Fibroblast of skin of scalp (primary cell): ENCODE results near the gene PFKFB4.
"Not testable (repeated sequence)": the region's sequence is repeated elsewhere in the genome, so short reads cannot be mapped to it uniquely, and the experiment has no call there.

Experiments used
- DNase-seq: peaks from one replicate; pipeline ENCODE4 v3.0.0-alpha.2; 2013

PFKFB4 gene

DNA sequence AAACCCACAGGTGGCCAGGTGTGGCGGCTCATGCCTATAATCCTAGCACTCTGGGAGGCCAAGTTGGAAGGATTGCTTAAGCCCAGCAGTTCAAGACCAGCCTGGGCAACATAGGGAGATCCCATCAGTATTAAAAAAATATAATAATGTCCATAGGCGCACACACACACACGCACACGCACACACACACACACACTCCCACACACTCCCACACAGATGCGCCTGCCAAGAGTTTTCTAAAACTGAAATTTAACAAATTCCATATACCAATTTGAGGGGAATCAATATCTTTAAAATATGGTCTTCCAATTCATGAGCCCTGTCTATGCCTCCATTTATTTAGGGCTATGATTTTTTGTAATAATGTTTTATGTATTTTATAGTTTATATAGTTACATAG, 69.7 kb downstream of the PFKFB4 start:
- no peak for DNase-seq

DNA sequence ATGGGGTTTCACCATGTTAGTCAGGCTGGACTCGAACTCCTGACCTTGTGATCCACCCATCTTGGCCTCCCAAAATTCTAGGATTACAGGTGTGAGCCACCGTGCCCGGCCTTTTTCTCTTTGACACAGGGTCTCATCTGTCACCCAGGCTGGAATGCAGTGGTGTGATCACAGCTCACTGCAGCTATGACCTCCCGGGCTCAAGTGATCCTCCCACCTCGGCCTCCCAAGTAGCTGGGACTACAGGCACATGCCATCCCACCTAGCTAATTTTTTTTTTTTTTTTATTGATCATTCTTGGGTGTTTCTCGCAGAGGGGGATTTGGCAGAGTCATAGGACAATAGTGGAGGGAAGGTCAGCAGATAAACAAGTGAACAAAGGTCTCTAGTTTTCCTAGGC, 73.8 kb downstream of the PFKFB4 start:
- DNase-seq, result not testable (repeated sequence)

DNA sequence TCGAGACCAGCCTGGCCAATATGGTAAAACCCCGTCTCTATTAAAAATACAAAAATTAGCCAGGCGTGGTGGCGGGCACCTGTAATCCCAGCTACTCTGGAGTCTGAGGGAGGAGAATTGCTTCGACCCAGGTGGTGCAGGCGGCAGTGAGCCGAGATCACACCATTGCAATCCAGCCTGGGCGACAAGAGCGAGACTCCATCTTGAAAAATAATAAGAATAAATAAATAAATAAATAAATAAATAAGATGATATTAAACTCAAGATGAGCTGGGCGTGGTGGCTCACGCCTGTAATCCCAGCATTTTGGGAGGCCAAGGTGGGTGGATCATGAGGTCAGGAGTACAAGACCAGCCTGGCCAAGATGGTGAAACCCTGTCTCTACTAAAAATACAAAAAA, 75.7 kb downstream of the PFKFB4 start:
- DNase-seq, result not testable (repeated sequence)

DNA sequence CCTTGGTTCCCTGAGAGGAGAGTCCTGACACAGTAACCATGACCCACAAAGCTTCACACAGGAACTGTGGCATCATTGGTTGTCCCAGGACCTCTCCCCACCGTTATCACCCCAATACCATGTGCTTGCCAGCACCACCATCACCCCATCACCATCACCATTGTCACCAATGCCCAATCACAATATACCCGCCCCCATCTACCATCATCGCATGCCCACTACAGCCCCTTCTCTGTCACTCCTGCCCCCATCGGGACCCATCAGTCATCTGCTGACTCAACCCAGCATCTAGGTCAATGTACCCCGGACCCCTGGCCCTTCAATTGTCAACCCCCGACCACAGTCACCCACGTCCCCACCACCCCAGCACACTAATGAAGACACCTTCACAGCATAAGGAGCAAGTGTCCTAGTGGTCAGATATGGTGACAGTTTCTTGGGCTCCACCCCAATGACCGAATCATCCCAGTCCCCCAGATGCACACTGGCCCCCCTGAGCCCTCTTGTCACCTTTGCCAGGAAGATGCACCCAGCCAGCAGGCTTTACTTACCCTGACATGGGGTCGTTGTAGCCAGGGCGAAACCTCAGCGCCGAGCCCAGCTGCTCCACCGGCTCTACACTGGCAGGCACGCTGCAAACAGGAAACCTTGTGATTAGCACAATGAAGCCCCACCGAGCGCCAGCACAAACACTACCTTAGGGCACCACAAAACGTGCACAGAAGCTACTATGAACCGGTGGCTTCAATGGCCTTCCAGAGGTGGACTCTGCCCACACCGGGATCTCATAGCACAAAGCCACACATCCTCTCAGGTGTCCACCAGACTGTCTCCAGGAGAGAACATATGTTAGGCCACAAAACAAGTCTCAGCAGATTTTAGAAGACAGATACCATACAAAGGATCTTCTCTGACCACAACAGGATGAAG, 77.7 kb downstream of the PFKFB4 start:
- DNase-seq, result no peak

DNA sequence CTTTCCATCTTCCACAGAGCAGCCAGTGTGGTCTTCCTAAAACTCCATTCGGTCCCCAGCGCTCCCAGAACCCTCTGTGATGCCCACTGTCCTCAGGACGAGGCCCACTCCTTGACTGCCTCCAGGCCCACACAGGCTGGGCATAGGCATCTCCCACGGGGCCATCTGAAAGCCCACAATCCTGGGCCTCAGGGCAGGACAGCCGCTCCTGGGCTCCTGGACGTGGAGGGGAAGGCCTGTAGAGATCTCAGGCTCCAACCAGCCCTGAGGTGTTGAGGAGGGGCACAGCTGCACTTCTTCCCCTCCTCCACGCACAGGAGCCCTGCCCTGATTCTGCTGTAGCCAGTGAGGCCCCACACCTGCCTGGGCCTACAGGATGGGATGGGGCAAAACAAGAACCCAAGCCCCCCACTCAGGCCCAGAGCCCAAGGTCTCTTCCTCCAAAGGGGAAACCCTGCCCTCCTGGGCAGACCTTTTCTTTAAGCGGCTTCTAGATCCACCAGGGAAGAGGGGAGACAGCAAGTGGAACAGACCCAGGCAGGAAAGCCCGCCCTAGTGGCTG, 78.6 kb downstream of the PFKFB4 start:
- DNase-seq, result no peak

DNA sequence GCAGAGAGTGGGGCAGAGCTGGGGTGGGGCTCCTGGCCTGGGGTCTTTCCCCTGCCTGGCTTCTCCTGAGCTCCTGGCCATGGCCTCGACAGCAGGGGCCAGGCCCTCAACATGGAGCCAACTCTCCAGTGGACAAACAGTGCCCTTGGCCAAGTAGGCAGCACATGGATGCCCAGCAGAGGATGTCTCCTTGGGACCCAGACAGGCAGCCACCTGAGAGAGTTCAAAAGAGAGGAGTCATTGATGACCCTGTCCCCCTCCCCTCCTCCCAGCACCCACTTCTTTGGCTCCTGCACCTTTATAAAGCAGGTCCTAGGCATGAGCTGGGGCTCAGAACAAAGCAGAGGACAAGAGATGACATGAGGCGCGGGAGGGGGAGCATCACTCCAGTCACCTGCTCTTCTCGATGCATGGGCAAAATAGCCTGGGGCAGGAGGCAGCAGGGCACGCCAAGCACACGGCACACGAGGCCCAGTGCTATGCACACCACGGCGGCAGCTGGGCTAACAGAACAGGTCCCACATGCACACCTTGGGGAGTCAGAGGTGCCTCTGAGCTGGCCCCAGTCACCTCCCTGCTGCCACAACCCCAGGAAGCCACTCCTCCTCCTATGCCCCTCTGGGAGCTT, 80.1 kb downstream of the PFKFB4 start:
- DNase-seq, result no peak

DNA sequence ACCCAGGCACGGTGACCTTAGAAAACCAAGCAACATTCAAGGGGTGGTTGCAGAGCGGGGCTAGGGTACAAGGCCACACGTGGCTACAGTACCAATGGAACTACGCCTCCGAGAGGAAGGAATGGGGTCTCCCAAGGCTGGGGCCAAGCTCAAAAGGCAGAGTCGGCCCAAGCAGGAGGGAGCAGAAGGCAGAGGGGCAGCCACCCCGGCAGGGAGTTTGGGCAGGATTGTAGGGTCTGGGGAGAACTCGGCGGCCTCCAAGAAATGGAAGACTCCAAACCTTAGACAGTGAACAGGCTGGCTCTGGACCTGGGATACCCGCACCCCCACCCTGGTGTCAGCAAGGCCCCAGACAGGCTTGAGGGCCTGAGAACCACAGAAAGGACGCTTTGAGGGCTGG, 81.4 kb downstream of the PFKFB4 start:
- no peak for DNase-seq

DNA sequence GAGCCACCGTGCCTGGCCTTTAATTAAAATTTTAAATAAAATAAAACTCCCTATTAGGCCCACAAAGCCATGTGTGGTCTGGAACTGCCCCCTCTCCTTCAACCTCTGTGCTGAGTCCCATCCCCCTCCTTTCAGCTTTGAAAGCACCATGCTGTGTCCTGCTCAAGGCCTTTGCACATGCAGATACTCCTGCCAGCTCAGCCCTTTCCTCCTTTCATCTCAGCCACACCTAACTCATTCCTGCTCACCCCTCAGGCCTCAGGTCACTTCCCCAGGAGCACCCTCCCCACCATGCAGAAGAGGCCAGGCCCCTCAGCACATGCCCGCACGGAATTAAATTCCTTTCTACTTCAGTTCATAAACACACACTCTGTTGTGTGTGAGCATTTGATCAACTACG, 82.0 kb downstream of the PFKFB4 start:
- DNase-seq, result no peak

DNA sequence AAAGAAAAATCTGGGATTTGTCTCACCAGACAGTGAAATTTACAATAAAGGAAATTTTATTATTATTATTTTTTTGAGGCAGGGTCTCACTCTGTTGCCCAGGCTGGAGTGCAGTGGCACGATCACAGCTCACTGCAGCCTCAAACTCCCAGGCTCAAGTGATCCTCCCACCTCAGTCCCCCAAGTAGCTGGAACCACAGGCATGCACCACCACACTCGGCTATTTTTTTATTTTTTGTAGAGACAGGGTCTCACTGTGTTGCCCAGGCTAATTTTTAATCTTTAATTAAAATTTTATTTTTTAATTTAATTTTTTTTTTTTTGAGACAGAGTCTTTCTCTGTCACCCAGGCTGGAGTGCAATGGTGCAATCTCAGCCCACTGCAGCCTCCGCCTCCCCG, 82.6 kb downstream of the PFKFB4 start:
- not testable (repeated sequence) for DNase-seq

DNA sequence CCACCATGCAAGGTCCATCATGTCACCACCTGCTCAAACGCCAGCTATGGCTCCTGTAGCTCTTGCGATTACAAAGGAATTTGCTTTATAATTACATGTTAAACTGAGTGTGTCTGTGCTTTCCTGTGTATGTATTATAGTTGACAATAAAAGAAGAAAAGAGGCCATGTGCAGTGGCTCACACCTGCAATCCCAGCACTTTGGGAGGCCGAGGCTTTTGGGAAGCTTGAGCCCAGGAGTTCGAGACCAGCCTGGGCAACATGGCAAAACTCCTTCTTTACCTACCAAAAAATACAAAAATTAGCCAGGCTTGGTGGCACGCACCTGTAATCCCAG, 83.0 kb downstream of the PFKFB4 start:
- no peak for DNase-seq

DNA sequence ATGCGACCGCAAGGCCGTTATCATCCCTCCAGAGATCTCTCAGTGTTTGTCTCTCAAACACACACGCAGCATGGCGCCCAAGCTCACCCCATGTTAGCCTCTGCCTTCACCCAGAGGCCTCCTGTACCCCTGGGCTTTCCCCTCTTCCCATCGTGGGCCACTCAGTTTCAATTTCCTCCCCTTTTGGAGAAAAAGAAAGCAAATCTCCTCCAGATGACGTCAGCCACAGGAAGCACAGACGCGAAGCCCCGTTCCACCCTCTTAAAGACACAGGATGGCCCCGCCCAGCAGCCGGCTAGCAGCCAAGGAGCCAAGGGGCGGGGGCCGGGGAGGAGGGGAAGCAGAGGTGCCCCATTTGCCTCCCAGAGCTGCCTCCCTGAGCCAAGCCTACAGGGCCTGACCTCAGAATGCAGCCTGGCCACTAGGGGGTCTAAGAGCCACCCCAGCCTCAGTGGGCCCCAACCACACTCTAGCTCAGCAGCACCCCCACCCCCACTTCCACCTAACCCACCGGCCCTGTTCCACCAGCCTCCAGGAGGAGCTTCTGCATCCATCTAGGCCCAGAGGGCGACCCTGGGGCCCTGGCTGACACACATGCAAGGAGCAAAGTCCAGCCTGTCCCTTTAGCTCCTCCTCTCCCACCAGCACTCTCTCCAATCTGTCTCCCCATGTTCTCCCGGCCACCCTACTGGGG, 83.5 kb downstream of the PFKFB4 start:
- DNase-seq, result peak; percentile 94

DNA sequence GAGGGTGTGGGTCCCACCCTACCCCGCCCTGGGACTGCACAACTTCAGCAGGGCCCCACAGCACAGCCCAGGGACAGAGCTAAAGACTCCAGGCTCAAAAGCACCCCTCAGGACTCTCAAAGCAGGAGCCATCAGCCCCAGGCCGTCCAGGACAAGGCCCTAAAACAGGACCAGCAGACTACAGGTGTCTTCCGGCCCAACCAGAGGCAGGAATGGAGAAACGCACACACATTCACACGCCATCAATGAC, 84.0 kb downstream of the PFKFB4 start:
- DNase-seq, result no peak

DNA sequence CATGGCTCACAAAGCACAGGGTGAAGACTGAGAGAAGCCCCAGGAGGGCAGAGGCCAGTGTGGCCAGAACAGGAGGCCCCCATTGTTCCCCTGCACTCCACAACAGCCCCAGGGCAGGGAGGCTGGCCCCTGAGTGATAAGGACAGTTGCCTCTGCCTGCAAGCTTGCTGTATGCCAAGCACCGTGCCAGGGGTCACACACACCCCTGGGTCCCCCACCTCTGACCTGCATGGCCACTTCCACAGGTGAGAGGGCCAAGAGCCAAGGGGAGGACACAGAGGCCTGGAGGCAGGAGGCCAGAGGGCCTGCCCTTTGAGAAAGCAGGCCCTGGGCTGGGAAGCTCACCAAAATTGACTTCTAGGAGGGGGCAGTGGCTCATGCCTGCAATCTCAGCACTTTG, 86.3 kb downstream of the PFKFB4 start:
- no peak for DNase-seq

DNA sequence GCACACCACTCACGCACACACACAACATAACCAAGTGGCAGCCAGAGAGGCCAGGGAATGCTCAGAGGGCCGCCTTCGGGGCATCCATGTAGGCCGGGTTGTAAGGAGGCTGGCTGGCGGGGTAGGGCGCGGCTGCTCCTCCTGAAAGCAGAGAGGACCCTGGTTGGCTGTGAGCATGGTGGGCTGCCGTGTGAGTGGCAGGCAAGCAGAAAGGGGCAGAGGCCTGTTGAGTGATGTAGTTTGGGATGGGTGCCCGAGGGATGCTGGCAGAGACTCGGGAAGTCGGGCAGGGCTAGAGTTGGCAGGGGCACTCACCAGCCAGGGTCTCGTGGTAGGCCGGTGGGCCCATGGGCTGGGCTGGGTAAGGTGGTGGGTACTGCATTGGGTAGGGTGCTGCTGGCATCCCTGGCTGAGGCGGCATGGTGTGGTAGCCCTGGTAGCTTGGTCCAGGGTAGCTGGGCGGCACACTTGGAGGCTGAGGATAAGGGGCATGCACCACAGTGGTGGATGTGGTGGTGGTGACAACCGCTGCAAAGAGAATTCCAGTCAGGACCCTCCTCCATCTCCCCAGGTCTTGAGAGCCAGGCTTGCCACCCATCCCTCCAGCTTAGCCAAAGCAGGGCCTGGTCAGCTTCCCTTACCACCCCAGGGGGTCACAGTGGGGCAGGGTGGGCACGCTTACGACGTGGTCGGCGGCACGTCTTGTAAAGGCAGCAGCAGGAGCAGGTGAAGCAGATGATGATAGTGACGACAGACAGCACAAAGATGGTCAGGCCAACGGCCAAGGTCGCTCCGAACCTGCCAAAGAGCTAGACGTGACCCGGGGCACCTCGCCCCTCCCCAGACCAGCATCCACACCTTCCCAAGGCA, 87.3 kb downstream of the PFKFB4 start:
- no peak for DNase-seq

DNA sequence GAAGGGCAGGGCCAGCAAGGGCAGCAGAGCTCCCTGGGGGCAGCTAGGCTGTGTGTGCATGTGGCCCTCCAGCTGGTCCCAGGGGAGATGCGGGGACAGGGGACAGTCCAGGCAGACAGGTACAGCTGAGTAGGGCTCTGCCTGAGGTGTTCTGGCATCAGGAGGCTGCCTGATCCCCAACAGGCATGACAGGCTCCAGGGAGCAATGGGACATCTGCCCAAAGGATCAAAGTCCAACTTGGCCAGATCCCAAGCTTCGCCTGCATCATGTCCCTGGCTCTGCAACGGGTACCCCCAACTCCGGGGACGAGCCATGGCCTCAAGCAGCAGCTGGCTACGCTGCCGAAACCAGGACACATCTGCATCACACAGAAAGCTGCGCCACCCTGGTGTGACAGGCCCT, 88.3 kb downstream of the PFKFB4 start:
- no peak for DNase-seq
